ENCODE measurements around the gene ASS1. TPM values are rescaled to one million over a fixed set of nuclear protein-coding genes. Genes with fewer than 3 reads are reported as not detected.

Gene ASS1
- total RNA-seq, 1 donor from 2014 or later = 117 TPM

GRCh38 chr9:130448035-130448624 is 3.4 kb downstream of the ASS1 start:
- peaks cover 4% of the 10 kb centered on the region for H3K36me3 Mint-ChIP-seq (ENCODE audit: low read depth, unreplicated experiment)
- H3K4me1 Mint-ChIP-seq (ENCODE audit: low read depth, unreplicated experiment) = peaks cover 47% of the 10 kb centered on the region
- H3K36me3 ChIP-seq (ENCODE audit: insufficient read depth, low read length) = no peaks in the 10 kb centered on the region
- H3K27ac Mint-ChIP-seq (ENCODE audit: unreplicated experiment) = peak overlapping the region; percentile 88
- H4K20me1 ChIP-seq (ENCODE audit: insufficient read depth, low read length) = peaks cover 4% of the 10 kb centered on the region
- no peaks in the 10 kb centered on the region for H3K79me2 ChIP-seq (ENCODE audit: insufficient read depth, low read length)
- H2AFZ ChIP-seq (ENCODE audit: low read depth, low read length) = no peak overlapping the region
- no peak for TF ChIP-seq CTCF (IDR thresholded peaks at IDR 0.05; ENCODE audit: insufficient read depth, low read depth, low read length)
- TF ChIP-seq EZH2 (IDR thresholded peaks at IDR 0.05; ENCODE audit: insufficient read depth, low read length) = no peak
- peaks cover 7% of the 10 kb centered on the region for H3K27me3 ChIP-seq (ENCODE audit: insufficient read depth, low read length)
- H3K4me2 ChIP-seq (ENCODE audit: low read length) = no peak overlapping the region
- H3K4me3 ChIP-seq (ENCODE audit: insufficient read depth, low read depth, low read length) = no peak overlapping the region
- H3K9ac ChIP-seq (ENCODE audit: low read length) = no peak overlapping the region
- peaks cover 4% of the 10 kb centered on the region for H3K27me3 Mint-ChIP-seq (ENCODE audit: low read depth, unreplicated experiment)
- peaks cover 32% of the 10 kb centered on the region for H3K4me1 ChIP-seq (ENCODE audit: insufficient read depth, low read length)
- no peaks in the 10 kb centered on the region for H3K9me3 Mint-ChIP-seq (ENCODE audit: unreplicated experiment)
- no peak for DNase-seq (ENCODE audit: low read depth)
- H3K9me3 ChIP-seq (ENCODE audit: insufficient read depth, low read depth, low read length) = no peaks in the 10 kb centered on the region
- peak overlapping the region; percentile 69 for H3K4me3 Mint-ChIP-seq (ENCODE audit: unreplicated experiment)
- FAIRE-seq = no peak
- H3K27ac ChIP-seq (ENCODE audit: low read depth, low read length) = no peak overlapping the region

- TF ChIP-seq EZH2 (IDR thresholded peaks at IDR 0.05; ENCODE audit: insufficient read depth, low read length) = no peak
- TF ChIP-seq CTCF (IDR thresholded peaks at IDR 0.05; ENCODE audit: insufficient read depth, low read depth, low read length) = no peak
- Histone ChIP-seq H3K4me3 (ENCODE audit: insufficient read depth, low read depth, low read length) (no peak overlapping the region), H3K9me3 (ENCODE audit: insufficient read depth, low read depth, low read length) (no peaks in the 10 kb centered on the region), H3K4me2 (ENCODE audit: low read length) (no peak overlapping the region), H3K36me3 (ENCODE audit: insufficient read depth, low read length) (no peaks in the 10 kb centered on the region), H3K9ac (ENCODE audit: low read length) (no peak overlapping the region), H3K79me2 (ENCODE audit: insufficient read depth, low read length) (no peaks in the 10 kb centered on the region), H3K27me3 (ENCODE audit: insufficient read depth, low read length) (peaks cover 4% of the 10 kb centered on the region), H2AFZ (ENCODE audit: low read depth, low read length) (no peak overlapping the region), H3K27ac (ENCODE audit: low read depth, low read length) (no peak overlapping the region), H3K4me1 (ENCODE audit: insufficient read depth, low read length) (peaks cover 32% of the 10 kb centered on the region), H4K20me1 (ENCODE audit: insufficient read depth, low read length) (peaks cover 4% of the 10 kb centered on the region)
- Mint-ChIP-seq H3K27me3 (ENCODE audit: low read depth, unreplicated experiment) (peaks cover 4% of the 10 kb centered on the region), H3K36me3 (ENCODE audit: low read depth, unreplicated experiment) (peaks cover 8% of the 10 kb centered on the region), H3K4me1 (ENCODE audit: low read depth, unreplicated experiment) (peaks cover 55% of the 10 kb centered on the region), H3K4me3 (ENCODE audit: unreplicated experiment) (peak overlapping the region; percentile 34), H3K9me3 (ENCODE audit: unreplicated experiment) (no peaks in the 10 kb centered on the region), H3K27ac (ENCODE audit: unreplicated experiment) (peak overlapping the region; percentile 88)
- FAIRE-seq (no peak), DNase-seq (ENCODE audit: low read depth) (peak; percentile 43)
Observed at GRCh38 chr9:130448771-130449603, 4.2 kb downstream of the ASS1 start.

Measured in astrocyte (in vitro differentiated cells and primary cell).